K562 (cell line): ENCODE results near the gene RUNDC1. TPM values are rescaled to one million over a fixed set of nuclear protein-coding genes. Genes with fewer than 3 reads are reported as not detected.

ENCODE experiments used
- ATAC-seq: fragments of 200-7000 bp; cut with Tn5 transposase; 3 replicates; pipeline ENCODE4 v1.9.1; 2020; ENCODE audit warnings: moderate library complexity
- BruUV-seq: library from RNA; stranded (reverse); fragments of 400-500 nt; replicated peaks from 2 replicates; lab custom pipeline; 2021; lab: Mats Ljungman, UMichigan
- CTCF ChIA-PET: fragments of 300-600 bp; formaldehyde crosslinking; extraction: SDS; loops from one replicate; lab custom pipeline; 2021; ENCODE audit warnings: low intra/inter-chr PET ratio; lab: Yijun Ruan, JAX
- POLR2A ChIA-PET: fragments of 300-600, 350-650 bp; sonication (Branson Sonifier 250); formaldehyde crosslinking; extraction: SDS; loops from one replicate; lab custom pipeline; 2021; ENCODE audit warnings: antibody characterized with exemption, inconsistent platforms; lab: Yijun Ruan, JAX
- DNase-seq, 4 experiments: peaks; one replicate each; pipeline versions ENCODE4 v3.0.0 to v3.0.0-alpha.2; 2011 to 2018; ENCODE audit warnings: low spot score in 3 of 4, mixed read lengths in 3 of 4; ENCODE audit errors: extremely low read depth in 1 of 4
- FAIRE-seq: peaks from 2 replicates; lab custom pipeline; 2011; peaks lifted over from hg19 to GRCh38; lab: Jason Lieb, UNC
- H2AFZ ChIP-seq: 2 replicates; pipeline ENCODE4 v1.6.0; 2011; ENCODE audit warnings: low read depth, low read length, control low read depth, inconsistent platforms
- H3K27ac ChIP-seq: fragments of 200-600 bp; 3 replicates; pipeline ENCODE4 v1.8.0; 2011; ENCODE audit warnings: low read depth, mild to moderate bottlenecking, control low read depth, inconsistent platforms, low read length, moderate library complexity, mixed read lengths; ENCODE audit errors: extremely low read depth
- H3K27me3 ChIP-seq, 2 experiments: fragments of 300-600 bp in 1 of 2; 2 replicates in 1 of 2; 3 replicates in 1 of 2; pipeline versions ENCODE4 v1.6.0 to v1.8.0; 2011; ENCODE audit warnings: inconsistent platforms in 2 of 2, low read length in 2 of 2, mild to moderate bottlenecking in 1 of 2, mixed read lengths in 1 of 2, moderate library complexity in 1 of 2; ENCODE audit not compliant: control insufficient read depth in 2 of 2, insufficient read depth in 2 of 2
- H3K36me3 ChIP-seq: fragments of 300-600 bp; 3 replicates; pipeline ENCODE4 v1.8.0; 2011; ENCODE audit warnings: mild to moderate bottlenecking, low read length, inconsistent platforms; ENCODE audit not compliant: control insufficient read depth, insufficient read depth
- H3K4me1 ChIP-seq, 2 experiments: fragments of 200-600 bp in 1 of 2; replicated peaks in 1 of 2; 2 replicates in 1 of 2; 3 replicates in 1 of 2; pipeline versions ENCODE4 v1.5.1 to v1.8.0; 2011; ENCODE audit warnings: inconsistent platforms in 2 of 2, low read length in 2 of 2, mild to moderate bottlenecking in 1 of 2, mixed read lengths in 1 of 2, moderate library complexity in 1 of 2; ENCODE audit not compliant: control insufficient read depth in 2 of 2, insufficient read depth in 2 of 2
- H3K4me2 ChIP-seq: 2 replicates; pipeline ENCODE4 v1.6.1; 2011; ENCODE audit warnings: low read length, control low read depth, inconsistent platforms, mixed read lengths; ENCODE audit not compliant: insufficient read depth
- H3K4me3 ChIP-seq: fragments of 200-600 bp; sonication (generic), shearing (Covaris generic); 2 replicates; pipeline ENCODE4 v1.5.1; 2016; ENCODE audit warnings: control low read depth, inconsistent platforms
- H3K79me2 ChIP-seq: fragments of 200-600 bp; 3 replicates; pipeline ENCODE4 v1.8.0; 2011; ENCODE audit warnings: low read length, inconsistent platforms; ENCODE audit not compliant: control insufficient read depth, insufficient read depth
- H3K9ac ChIP-seq, 2 experiments: 2 replicates each; pipeline versions ENCODE4 v1.6.0 to v1.6.1; 2011; ENCODE audit warnings: low read depth in 2 of 2, low read length in 2 of 2, control low read depth in 1 of 2, inconsistent platforms in 1 of 2, mild to moderate bottlenecking in 1 of 2, mixed read lengths in 1 of 2; ENCODE audit not compliant: insufficient read depth in 1 of 2
- H3K9me1 ChIP-seq: one replicate; pipeline ENCODE4 v1.6.0; 2011; ENCODE audit warnings: inconsistent platforms, mild to moderate bottlenecking, low read length, moderate library complexity; ENCODE audit not compliant: control insufficient read depth, insufficient read depth
- H3K9me3 ChIP-seq: replicated peaks from 2 replicates; pipeline ENCODE4 v1.5.1; 2011; ENCODE audit warnings: low read depth, low read length, inconsistent platforms; ENCODE audit not compliant: control insufficient read depth, insufficient read depth
- H4K20me1 ChIP-seq: replicated peaks from 2 replicates; pipeline ENCODE4 v1.6.1; 2011; ENCODE audit warnings: low read length, inconsistent platforms, mixed read lengths; ENCODE audit not compliant: control insufficient read depth, insufficient read depth
- BRCA1 ChIP-seq, 2 experiments: fragments of 450-650 bp in 1 of 2; sonication (generic) in 1 of 2; formaldehyde crosslinking in 1 of 2; IDR thresholded peaks; 2 replicates each; pipeline versions ENCODE4 v1.5.0 to v1.6.1; 2017 to 2020; ENCODE audit warnings: mild to moderate bottlenecking in 1 of 2, missing genetic modification reagents in 1 of 2
- CCNT2 ChIP-seq: IDR thresholded peaks from 2 replicates; pipeline ENCODE4 v1.6.1; 2011; ENCODE audit warnings: borderline replicate concordance, low read depth, mild to moderate bottlenecking, moderate library complexity, mixed read lengths, low read length; ENCODE audit not compliant: insufficient read length; ENCODE audit errors: extremely low read depth
- CUX1 ChIP-seq: fragments of 200-800 bp; sonication (Bioruptor generic); IDR thresholded peaks from 2 replicates; pipeline ENCODE4 v1.6.1; 2016; ENCODE audit warnings: missing genetic modification characterization, missing compliant biosample characterization
- HDGF ChIP-seq: fragments of 450-650 bp; IDR thresholded peaks from 2 replicates; pipeline ENCODE4 v1.6.1; 2016
- MCM5 ChIP-seq: fragments of 450-650 bp; IDR thresholded peaks from 2 replicates; pipeline ENCODE4 v1.6.1; 2016; ENCODE audit warnings: low read depth
- NELFE ChIP-seq: IDR thresholded peaks from 2 replicates; pipeline ENCODE4 v1.6.1; 2011; ENCODE audit warnings: mild to moderate bottlenecking; ENCODE audit not compliant: insufficient read depth, insufficient read length
- PATZ1 ChIP-seq: fragments of 250-450 bp; sonication (Bioruptor Pico); IDR thresholded peaks from 2 replicates; pipeline ENCODE4 v1.5.0; 2020; ENCODE audit warnings: mild to moderate bottlenecking, borderline replicate concordance
- RERE ChIP-seq: sonication (generic); formaldehyde crosslinking; IDR thresholded peaks from 2 replicates; pipeline ENCODE4 v1.8.0; 2023; ENCODE audit warnings: missing genetic modification reagents, mild to moderate bottlenecking, borderline replicate concordance
- SRSF9 ChIP-seq: fragments of 200-400 bp; formaldehyde crosslinking; IDR thresholded peaks from 2 replicates; pipeline ENCODE4 v1.6.1; 2017; ENCODE audit warnings: low read depth, low read length, borderline replicate concordance
- WGBS: fragments of 100-300 bp; shearing (Covaris generic); methylation state at CpG from one replicate; pipeline ENCODE4 v1.1.6; 2016; ENCODE audit warnings: low coverage, mixed read lengths; ENCODE audit not compliant: insufficient coverage; ENCODE audit errors: missing lambda C conversion rate; 5-methylcytosine and 5-hydroxymethylcytosine counted together
- in situ Hi-C: fragments of 300-500 bp; cut with MboI; formaldehyde crosslinking; loops from 4 replicates; pipeline ENCODE4 v1.15.0; 2018; ENCODE audit warnings: inconsistent platforms, mixed read lengths
- intact Hi-C: fragments of 100-400 bp; cut with micrococcal nuclease; formaldehyde crosslinking; loops from 2 replicates; pipeline ENCODE4 v1.14.2; 2022
- polyA plus RNA-seq, 8 experiments: library from polyadenylated mRNA; depleted of rRNA in 4 of 8; stranded (reverse) in 5 of 8; unstranded in 3 of 8; fragments of >200 nt; fragmentation: Nextera tagmentation in 2 of 8; fragmentation: Illumina TruSeq in 1 of 8; extraction: Ambion mirVana in 2 of 8; extraction: Trizol in 1 of 8; gene quantifications; 2 replicates each; pipeline versions ENCODE4 v1.2.1 to v1.2.3, GENCODE V29; 2011 to 2014; ENCODE audit warnings: inconsistent platforms in 1 of 8, missing spikeins in 1 of 8
- total RNA-seq, 7 experiments: library from RNA; depleted of rRNA in 6 of 7; stranded (reverse); fragments of >200 nt in 6 of 7; fragmentation: Illumina TruSeq in 2 of 7; extraction: Trizol in 2 of 7; gene quantifications; 2 replicates each; pipeline versions ENCODE4 v1.2.1 to v1.2.3, GENCODE V29; 2011 to 2021; ENCODE audit warnings: low replicate concordance in 1 of 7

Gene RUNDC1
- total and polyA plus RNA-seq, 9 of the 15 experiments (the other 6 are each of a cell fraction or from before 2014, with no cell fraction given) = 3.4 to 12.6 (median 9.4) TPM

GRCh38 chr17:42971589-42971988 lies 8.8 kb upstream of the RUNDC1 start:
- H3K4me3 ChIP-seq = no peak overlapping the region
- DNase-seq (no peak), FAIRE-seq (no peak), ATAC-seq (no peak)
- no peaks in the 10 kb centered on the region for H3K79me2 ChIP-seq
- H3K4me2 ChIP-seq = no peak overlapping the region
- H3K36me3 ChIP-seq = 0 out of 3 replicates have a peak, but pooled peaks cover 3% of the 10 kb centered on the region
- no peak overlapping the region for H3K27ac ChIP-seq
- no peaks in the 10 kb centered on the region for H4K20me1 ChIP-seq
- BruUV-seq = no TSS peak
- CTCF ChIA-PET = no interaction called here
- peaks cover 6 to 7% of the 10 kb centered on the region in 2 experiments; a peak in 3 of 5 replicates for H3K4me1 ChIP-seq
- H3K9me1 ChIP-seq = no peaks in the 10 kb centered on the region
- H3K9ac ChIP-seq = no peak overlapping the region
- POLR2A ChIA-PET = interaction anchor here (1.0 to 1.3 kb wide), 3 partner anchors 19 to 53 kb away, joined by 3 to 4 read pairs (median 3); partner anchors contain the start of gene RPL27
- intact Hi-C loops = no loop called here
- no peaks in the 10 kb centered on the region for H3K9me3 ChIP-seq
- WGBS = 72% methylated on average over 5 of the region's 5 CpGs
- no peaks in the 10 kb centered on the region for H3K27me3 ChIP-seq
- in situ Hi-C loops = no loop called here
- H2AFZ ChIP-seq = no peak overlapping the region
- no peak for TF ChIP-seq SRSF9
- TF ChIP-seq NELFE = no peak
- TF ChIP-seq PATZ1 (CRISPR knock-in tag) = no peak
- no peak for TF ChIP-seq RERE (CRISPR knock-in tag)
- TF ChIP-seq HDGF = no peak
- TF ChIP-seq BRCA1 (IDR thresholded peaks at IDR 0.05) = no peak
- TF ChIP-seq BRCA1 (CRISPR knock-in tag; IDR thresholded peaks at IDR 0.05) = no peak
- no peak for TF ChIP-seq MCM5
- no peak for TF ChIP-seq CCNT2
- no peak for TF ChIP-seq CUX1 (CRISPR knock-in tag)
